RPMI8226 (cell line): ENCODE results near the gene VPS13A.

Experiments used
- DNase-seq: peaks from one replicate; pipeline ENCODE4 v3.0.0-alpha.2; 2015

The VPS13A gene

GRCh38 chr9:77177143-77177893 lies at the start of gene VPS13A:
TSS of gene VPS13A (plus strand) at chr9:77177534. CDS start at chr9:77177705, 171 bp downstream.
- DNase-seq = peak; percentile 93

GRCh38 chr9:77128125-77128789 lies 49.1 kb upstream of the VPS13A start:
- no peak for DNase-seq

- DNase-seq = no peak
Observed at GRCh38 chr9:77131399-77131798, 45.9 kb upstream of the VPS13A start.

- no peak for DNase-seq
Observed at GRCh38 chr9:77133011-77133410, 44.3 kb upstream of the VPS13A start.

- no peak for DNase-seq
Observed at GRCh38 chr9:77142366-77142765, 35.0 kb upstream of the VPS13A start.

GRCh38 chr9:77149879-77150278 lies 27.5 kb upstream of the VPS13A start:
- no peak for DNase-seq

GRCh38 chr9:77152289-77152688 lies 25.0 kb upstream of the VPS13A start:
- DNase-seq = no peak

GRCh38 chr9:77156646-77157371 lies 20.5 kb upstream of the VPS13A start:
- no peak for DNase-seq

GRCh38 chr9:77158772-77159513 lies 18.4 kb upstream of the VPS13A start:
- DNase-seq = no peak

- DNase-seq = no peak
Observed at GRCh38 chr9:77161191-77161590, 16.1 kb upstream of the VPS13A start.

GRCh38 chr9:77161966-77162365 lies 15.4 kb upstream of the VPS13A start:
- no peak for DNase-seq

- DNase-seq = no peak
Observed at GRCh38 chr9:77162366-77162765, 15.0 kb upstream of the VPS13A start.

- no peak for DNase-seq
Observed at GRCh38 chr9:77163884-77164283, 13.4 kb upstream of the VPS13A start.

GRCh38 chr9:77166193-77166592 lies 11.1 kb upstream of the VPS13A start:
- DNase-seq = peak; percentile 8

GRCh38 chr9:77170991-77171699 lies 6.2 kb upstream of the VPS13A start:
- DNase-seq = no peak

GRCh38 chr9:77175151-77175550 lies 2.2 kb upstream of the VPS13A start:
- no peak for DNase-seq

- DNase-seq = no peak
Observed at GRCh38 chr9:77176106-77176505, 1.2 kb upstream of the VPS13A start.

- no peak for DNase-seq
Observed at GRCh38 chr9:77176686-77177142, 620 bp upstream of the VPS13A start.

GRCh38 chr9:77177894-77178794 lies 810 bp downstream of the VPS13A start:
- peak; percentile 48 for DNase-seq

- no peak for DNase-seq
Observed at GRCh38 chr9:77180056-77180455, 2.7 kb downstream of the VPS13A start.

- DNase-seq = no peak
Observed at GRCh38 chr9:77183581-77183980, 6.2 kb downstream of the VPS13A start.
